GM10266 (cell line): ENCODE measurements around the gene TUSC2.

Experiments used
- DNase-seq: peaks from one replicate; pipeline ENCODE4 v3.0.0; 2012; ENCODE audit errors: extremely low spot score
- CTCF ChIP-seq: IDR thresholded peaks from 2 replicates; pipeline ENCODE4 v1.5.1; 2012; ENCODE audit warnings: mild to moderate bottlenecking, low read depth; ENCODE audit not compliant: control insufficient read depth, insufficient read depth; ENCODE audit errors: missing control alignments

Gene TUSC2

GRCh38 chr3:50354186-50354764 is 26.3 kb upstream of the TUSC2 start:
- no peak for DNase-seq
- TF ChIP-seq CTCF = no peak

DNA sequence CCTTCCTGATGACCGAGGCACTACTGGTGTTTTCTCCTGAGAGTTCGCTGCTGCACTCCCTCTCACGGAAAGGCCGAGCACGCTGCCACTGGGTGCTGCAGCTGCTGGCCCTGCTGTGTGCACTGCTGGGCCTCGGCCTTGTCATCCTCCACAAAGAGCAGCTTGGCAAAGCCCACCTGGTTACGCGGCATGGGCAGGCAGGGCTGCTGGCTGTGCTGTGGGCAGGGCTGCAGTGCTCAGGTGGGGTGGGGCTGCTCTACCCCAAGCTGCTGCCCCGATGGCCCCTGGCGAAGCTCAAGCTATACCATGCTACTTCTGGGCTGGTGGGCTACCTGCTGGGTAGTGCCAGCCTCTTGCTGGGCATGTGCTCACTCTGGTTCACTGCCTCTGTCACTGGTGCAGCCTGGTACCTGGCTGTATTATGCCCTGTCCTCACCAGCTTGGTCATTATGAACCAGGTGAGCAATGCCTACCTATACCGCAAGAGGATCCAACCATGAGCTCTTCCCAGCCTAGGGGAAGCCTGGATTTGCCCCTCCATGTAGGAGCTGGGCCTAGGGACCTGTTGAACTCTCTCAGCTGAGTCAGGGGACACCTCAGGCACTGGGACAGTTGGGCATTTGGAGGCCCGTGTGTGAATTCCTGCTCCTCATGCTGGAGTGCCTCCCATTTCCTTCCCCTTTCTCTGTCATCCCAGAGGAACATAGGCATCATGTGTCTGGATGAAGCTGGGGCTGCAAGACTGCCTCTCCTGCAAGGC is 25.4 kb upstream of the TUSC2 start:
- DNase-seq = no peak
- no peak for TF ChIP-seq CTCF

GRCh38 chr3:50352781-50353180 is 24.8 kb upstream of the TUSC2 start:
- TF ChIP-seq CTCF = no peak
- DNase-seq = no peak

DNA sequence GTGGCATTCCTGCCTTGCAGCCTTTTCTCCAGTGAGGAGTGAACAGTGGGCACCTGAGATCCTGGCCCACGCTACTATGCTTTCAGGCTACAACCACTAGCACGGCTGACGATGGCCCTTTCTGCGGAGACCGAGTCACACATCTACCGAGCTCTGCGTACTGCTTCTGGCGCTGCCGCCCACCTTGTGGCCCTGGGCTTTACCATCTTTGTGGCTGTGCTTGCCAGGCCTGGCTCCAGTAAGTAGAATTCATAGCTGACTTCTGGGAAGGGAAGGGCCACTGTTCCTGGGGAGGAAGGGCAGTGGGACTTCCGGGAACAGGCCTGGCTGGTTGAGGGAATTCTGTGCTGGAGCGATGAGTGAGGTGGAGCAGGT is 23.3 kb upstream of the TUSC2 start:
- no peak for TF ChIP-seq CTCF

DNA sequence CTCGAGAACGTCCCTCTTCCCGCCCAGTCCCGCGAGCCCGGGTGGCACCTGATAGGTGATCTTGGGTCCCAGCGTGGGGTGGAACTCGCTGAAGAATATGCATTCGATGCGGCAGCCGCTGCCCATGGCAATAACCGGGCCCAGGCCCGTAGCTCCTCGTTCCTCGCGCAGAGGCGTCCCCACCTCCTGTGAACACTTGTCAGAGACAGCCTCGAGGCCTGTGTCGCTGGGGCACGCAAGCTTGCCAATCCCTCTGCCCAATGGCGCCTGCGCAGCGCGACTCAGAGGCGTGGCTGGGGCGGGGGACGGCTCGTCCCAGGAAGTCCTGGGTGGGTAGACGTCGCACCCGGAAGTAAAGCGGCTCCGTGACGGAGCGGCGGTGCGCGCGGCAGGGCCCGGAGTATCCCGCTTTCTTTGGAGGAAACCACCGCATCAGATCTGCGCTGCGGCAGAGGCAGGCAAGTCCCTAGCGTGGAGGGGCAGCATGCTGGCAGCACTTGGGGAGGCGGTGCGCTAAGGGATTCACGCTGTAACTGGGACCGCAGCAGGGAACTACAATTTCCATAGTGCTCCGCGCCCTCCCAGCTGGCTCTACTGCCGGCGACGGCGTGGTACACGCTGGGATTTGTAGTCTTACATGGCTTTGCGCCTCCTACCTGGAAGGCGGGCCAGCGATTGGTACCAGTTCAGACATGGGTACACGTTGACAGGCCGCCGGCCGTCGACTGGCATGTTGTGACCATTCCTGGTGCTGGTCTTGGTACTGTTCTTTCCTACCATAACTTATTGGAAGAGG is 22.7 kb upstream of the TUSC2 start, which contains the start of the genes CYB561D2 and NPRL2:
TSS of gene CYB561D2 (plus strand) at position 336 of the 796 bp plus-strand sequence. CDS start 572 bp downstream, outside the sequence.
TSS of gene NPRL2 (minus strand) at position 249 of the 796 bp plus-strand sequence. CDS start at position 126, 123 bp downstream.
- no peak for TF ChIP-seq CTCF
- DNase-seq = peak; percentile 94

More for the DNA sequence above, 23.3 kb upstream of the TUSC2 start:
- DNase-seq = no peak

DNA sequence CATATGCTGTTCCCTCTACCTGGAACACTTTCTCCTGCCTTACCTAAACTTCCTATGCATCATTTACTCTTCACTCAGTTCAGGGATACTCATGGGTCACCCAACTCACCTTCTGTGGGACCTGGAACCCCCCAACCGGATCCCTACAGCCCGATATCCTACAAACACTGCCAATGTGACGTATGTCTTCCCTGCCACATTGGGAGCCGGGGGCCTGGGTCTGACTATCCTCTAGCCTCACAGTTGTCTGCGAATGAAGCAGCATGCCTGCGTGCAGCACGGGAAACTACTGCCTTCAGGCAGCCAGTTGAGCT is 22.1 kb upstream of the TUSC2 start:
- TF ChIP-seq CTCF = no peak
- no peak for DNase-seq
